ENCODE measurements around the gene SGO2.

DNA sequence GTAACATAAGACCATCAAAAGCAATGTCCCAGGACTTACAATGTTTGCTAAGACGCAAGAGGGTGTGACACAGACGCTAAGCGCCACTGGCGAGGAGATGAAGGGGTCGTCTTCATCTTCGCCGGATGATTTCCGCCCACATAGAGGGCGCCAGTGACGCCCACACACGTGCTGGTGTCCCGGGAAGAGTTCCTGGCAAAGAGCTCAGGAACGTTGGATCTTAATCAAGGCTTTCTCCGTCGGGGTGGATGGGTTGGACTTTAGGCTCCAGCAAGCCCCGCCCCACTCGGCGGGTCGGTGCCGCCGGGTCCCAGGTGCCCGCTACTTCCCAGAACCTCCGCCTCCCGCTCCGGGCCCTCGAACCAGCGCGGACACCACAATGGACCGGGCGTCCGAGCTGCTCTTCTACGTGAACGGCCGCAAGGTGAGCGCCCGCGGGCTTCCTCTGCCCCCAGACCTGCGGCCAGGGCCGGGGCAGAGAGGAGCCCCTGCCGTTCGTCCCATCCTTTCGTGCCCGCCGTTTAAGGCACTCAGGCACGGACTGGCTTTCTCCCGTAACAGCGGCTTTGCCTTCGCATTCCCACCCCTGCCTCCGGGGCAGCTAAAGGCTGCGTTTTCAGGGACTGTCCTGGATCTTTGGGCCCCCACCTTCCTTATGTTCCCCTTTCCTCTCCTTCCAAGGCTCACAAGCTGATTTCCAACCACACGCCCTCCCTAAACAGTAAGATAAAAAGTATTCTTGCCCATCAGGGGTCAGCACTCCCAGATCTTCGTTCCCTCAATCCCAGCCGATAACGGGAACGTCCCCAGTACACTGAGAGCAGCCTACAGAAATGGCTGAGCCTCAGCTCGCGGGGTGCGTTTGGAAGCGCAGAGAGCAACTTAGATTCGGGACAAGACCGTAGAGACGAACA is 60.0 kb downstream of the SGO2 start, which contains the start of gene AOX1:
- TF ChIP-seq POLR2AphosphoS5 (IDR thresholded peaks at IDR 0.05; ENCODE audit: low read depth, low read length): no peak
- no peak for TF ChIP-seq POLR2A (IDR thresholded peaks at IDR 0.05; ENCODE audit: low read depth, low read length)

All from GM12892 (cell line).